PC-3 (cell line): ENCODE data around the gene SERPIND1. TPM values are rescaled to one million over a fixed set of nuclear protein-coding genes. Genes with fewer than 3 reads are reported as not detected.

Experiments used
- ATAC-seq: fragments of 200-7000 bp; cut with Tn5 transposase; 2 replicates; pipeline ENCODE4 v1.9.1; 2020; ENCODE audit warnings: mild to moderate bottlenecking, moderate library complexity
- BruUV-seq: library from RNA; stranded (reverse); fragments of 400-500 nt; replicated peaks from 2 replicates; lab custom pipeline; 2021; lab: Mats Ljungman, UMichigan
- CTCF ChIA-PET: fragments of 300-600 bp; sonication (Branson Sonifier 250); formaldehyde crosslinking; loops from one replicate; lab custom pipeline; 2022; ENCODE audit warnings: antibody characterized with exemption; lab: Charles Lee
- POLR2A ChIA-PET: fragments of 300-600 bp; sonication (Branson Sonifier 250); formaldehyde crosslinking; loops from one replicate; lab custom pipeline; 2022; ENCODE audit warnings: antibody characterized with exemption; ENCODE audit not compliant: unreplicated experiment; lab: Charles Lee
- DNase-seq: peaks from one replicate; pipeline ENCODE4 v3.0.0-alpha.2; 2015
- H2AFZ ChIP-seq: fragments of 300-600 bp; sonication (generic); 2 replicates; pipeline ENCODE4 v1.6.0; 2016; ENCODE audit warnings: antibody characterized with exemption, low read length
- H3F3A ChIP-seq: fragments of 300-600 bp; sonication (generic); one replicate; pipeline ENCODE4 v1.6.0; 2017; ENCODE audit warnings: antibody characterized with exemption, low read length, control low read depth, mild to moderate bottlenecking; ENCODE audit not compliant: unreplicated experiment
- H3K27ac ChIP-seq: fragments of 300-600 bp; sonication (generic); 2 replicates; pipeline ENCODE4 v1.5.1; 2016; ENCODE audit warnings: mild to moderate bottlenecking, low read length
- H3K27me3 ChIP-seq: fragments of 300-600 bp; sonication (generic); 2 replicates; pipeline ENCODE4 v1.6.1; 2016; ENCODE audit warnings: low read length, mixed read lengths
- H3K36me3 ChIP-seq: fragments of 300-600 bp; sonication (generic); 2 replicates; pipeline ENCODE4 v1.6.1; 2016; ENCODE audit warnings: low read depth, mixed run types, low read length, mixed read lengths
- H3K4me1 ChIP-seq: fragments of 300-600 bp; sonication (generic); 2 replicates; pipeline ENCODE4 v1.5.1; 2016; ENCODE audit warnings: low read length; ENCODE audit not compliant: insufficient read depth
- H3K4me2 ChIP-seq: fragments of 300-600 bp; sonication (generic); 2 replicates; pipeline ENCODE4 v1.6.0; 2016; ENCODE audit warnings: low read length
- H3K4me3 ChIP-seq: fragments of 300-600 bp; sonication (generic); 2 replicates; pipeline ENCODE4 v1.5.1; 2016; ENCODE audit warnings: mild to moderate bottlenecking, low read length, mixed read lengths
- H3K79me2 ChIP-seq: fragments of 300-600 bp; sonication (generic); 2 replicates; pipeline ENCODE4 v1.6.1; 2017; ENCODE audit warnings: low read length, mixed read lengths
- H3K9ac ChIP-seq: fragments of 300-600 bp; sonication (generic); 2 replicates; pipeline ENCODE4 v1.6.0; 2016; ENCODE audit warnings: mild to moderate bottlenecking, low read length
- H3K9me2 ChIP-seq: fragments of 300-600 bp; sonication (generic); replicated peaks from 2 replicates; pipeline ENCODE4 v1.6.1; 2016; ENCODE audit warnings: mixed run types, low read length, mixed read lengths
- H3K9me3 ChIP-seq: fragments of 300-600 bp; sonication (generic); 2 replicates; pipeline ENCODE4 v1.6.1; 2016; ENCODE audit warnings: low read length, mixed read lengths
- H4K20me1 ChIP-seq: fragments of 300-600 bp; sonication (generic); 2 replicates; pipeline ENCODE4 v1.6.1; 2016; ENCODE audit warnings: low read length, mixed read lengths
- CTCF ChIP-seq: fragments of 300-600 bp; sonication (generic); conservative IDR thresholded peaks from 2 replicates; pipeline ENCODE4 v1.5.1; 2017; ENCODE audit warnings: antibody characterized with exemption, low read depth, mild to moderate bottlenecking, low read length
- EZH2 ChIP-seq: fragments of 300-600 bp; sonication (generic); IDR thresholded peaks from one replicate; pipeline ENCODE4 v1.6.1; 2017; ENCODE audit warnings: antibody characterized with exemption, mild to moderate bottlenecking, low read length; ENCODE audit not compliant: unreplicated experiment
- EZH2phosphoT487 ChIP-seq: fragments of 300-600 bp; sonication (generic); IDR thresholded peaks from 2 replicates; pipeline ENCODE4 v1.6.1; 2018; ENCODE audit warnings: mild to moderate bottlenecking, antibody characterized with exemption, low read length, borderline replicate concordance
- intact Hi-C: fragments of 100-400 bp; cut with micrococcal nuclease; formaldehyde crosslinking; loops from 2 replicates; pipeline ENCODE4 v1.9.0; 2023
- total RNA-seq: library from RNA; depleted of rRNA; stranded (reverse); fragments of >200 nt; gene quantifications from 2 replicates; pipeline ENCODE4 v1.2.3, GENCODE V29; 2014

SERPIND1 gene
- total RNA-seq, 1 experiment from 2014 or later = 2.9 TPM

DNA sequence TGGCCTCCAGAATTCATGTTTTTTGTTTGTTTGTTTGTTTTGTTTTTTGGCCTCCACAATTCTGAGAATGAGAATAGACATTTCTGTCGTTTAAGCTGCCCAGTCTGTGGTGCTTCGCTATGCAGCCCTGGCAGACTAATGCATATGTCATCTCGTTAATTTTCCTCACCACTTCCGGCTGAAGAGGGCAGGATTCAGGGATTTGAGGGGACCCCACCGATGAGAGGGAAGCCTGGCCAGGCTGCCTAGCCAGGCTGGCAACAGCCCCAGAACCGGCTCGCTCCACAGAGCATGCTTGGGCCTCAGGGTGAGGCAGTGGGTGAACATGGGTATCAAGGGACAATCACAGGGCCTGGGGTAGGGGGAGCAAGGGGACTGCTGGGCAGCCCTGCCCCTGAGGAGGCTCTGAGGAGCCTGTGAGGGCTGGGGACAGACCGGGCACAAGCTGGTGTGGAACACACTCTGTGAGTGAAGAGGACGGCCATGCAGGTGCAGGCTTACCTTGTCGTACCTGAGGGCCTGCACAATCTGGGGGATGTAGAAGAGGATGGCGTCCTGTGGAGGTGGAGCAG lies 47.8 kb upstream of the SERPIND1 start:
- POLR2A ChIA-PET = no interaction called here

DNA sequence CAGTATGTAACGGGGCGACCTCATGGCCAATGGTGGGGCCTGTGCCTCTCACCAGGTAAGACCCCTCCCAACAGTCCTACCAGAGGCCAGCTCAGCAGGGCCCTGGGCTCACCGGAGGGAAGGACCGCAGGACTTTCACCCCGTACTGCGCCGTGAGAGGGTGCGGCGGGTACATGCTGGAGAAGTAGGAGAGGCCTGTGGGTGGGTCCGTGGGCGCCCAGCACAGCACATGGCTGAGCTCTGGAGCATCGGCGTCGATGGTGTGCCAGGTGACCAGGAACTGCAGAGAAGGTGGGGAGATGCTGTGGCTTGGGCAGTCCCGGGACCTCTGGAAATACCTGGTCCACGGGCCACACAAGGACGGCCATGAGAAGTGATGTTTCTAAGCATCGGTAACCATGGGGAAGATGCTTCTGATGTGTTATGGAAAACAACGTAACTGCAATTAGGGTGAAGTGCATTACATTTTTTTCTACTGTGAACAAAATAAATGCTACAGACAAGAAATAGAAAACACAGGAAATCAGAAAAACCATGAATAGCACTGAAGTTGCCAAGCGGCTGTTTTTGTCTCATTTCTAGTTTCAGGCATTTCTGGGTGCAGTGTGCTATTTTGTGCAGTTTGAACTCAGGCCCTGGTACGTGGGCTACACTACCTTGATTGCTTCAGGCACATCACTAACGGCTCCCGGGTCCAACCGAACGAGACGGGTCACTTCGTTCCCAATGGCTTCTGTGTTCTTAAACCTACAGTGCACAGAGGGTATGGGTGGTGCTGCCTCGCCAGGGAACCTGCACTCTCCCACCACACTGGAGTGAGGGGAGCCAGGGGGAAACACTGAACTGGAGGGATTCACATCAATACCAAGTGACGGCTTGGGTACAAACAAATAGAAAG lies 46.5 kb upstream of the SERPIND1 start:
- ChIA-PET POLR2A (no interaction called here), CTCF (no interaction called here)
- TF ChIP-seq EZH2 (no peak), EZH2phosphoT487 (no peak), CTCF (no peak)
- DNase-seq = no peak
- H3K4me3 ChIP-seq = no peak overlapping the region
- no peak overlapping the region for H3K4me2 ChIP-seq
- no TSS peak for BruUV-seq
- H3F3A ChIP-seq = no peaks in the 10 kb centered on the region
- H3K36me3 ChIP-seq = no peaks in the 10 kb centered on the region; the same call in 1 of the 2 replicates
- H3K9me3 ChIP-seq = no peaks in the 10 kb centered on the region
- H3K9ac ChIP-seq = no peak overlapping the region
- intact Hi-C loops = no loop called here
- H3K9me2 ChIP-seq = no peaks in the 10 kb centered on the region
- H3K27me3 ChIP-seq = no peaks in the 10 kb centered on the region
- H3K4me1 ChIP-seq = peaks cover 14% of the 10 kb centered on the region; the same call in 1 of the 2 replicates
- no peak overlapping the region for H2AFZ ChIP-seq
- no peaks in the 10 kb centered on the region for H4K20me1 ChIP-seq
- no peak for ATAC-seq
- no peak overlapping the region for H3K27ac ChIP-seq
- no peaks in the 10 kb centered on the region for H3K79me2 ChIP-seq

More for the DNA sequence above, 47.8 kb upstream of the SERPIND1 start:
- no peaks in the 10 kb centered on the region for H3F3A ChIP-seq
- H4K20me1 ChIP-seq = no peaks in the 10 kb centered on the region
- H3K4me2 ChIP-seq = peak overlapping the region; percentile 19; the same call in 1 of the 2 replicates
- no peaks in the 10 kb centered on the region; the same call in 1 of the 2 replicates for H3K36me3 ChIP-seq
- BruUV-seq = no TSS peak
- H3K4me3 ChIP-seq = no peak overlapping the region
- peak; percentile 60 for DNase-seq
- CTCF ChIA-PET = no interaction called here
- no peak overlapping the region for H2AFZ ChIP-seq
- peak; percentile 88 for ATAC-seq
- H3K27ac ChIP-seq = no peak overlapping the region
- no peaks in the 10 kb centered on the region for H3K27me3 ChIP-seq
- H3K79me2 ChIP-seq = no peaks in the 10 kb centered on the region
- intact Hi-C loops = no loop called here
- no peaks in the 10 kb centered on the region for H3K9me2 ChIP-seq
- H3K9me3 ChIP-seq = no peaks in the 10 kb centered on the region
- TF ChIP-seq EZH2phosphoT487 = no peak
- no peak for TF ChIP-seq CTCF
- TF ChIP-seq EZH2 = no peak
- H3K9ac ChIP-seq = no peak overlapping the region
- H3K4me1 ChIP-seq = peaks cover 14% of the 10 kb centered on the region; the same call in 1 of the 2 replicates
